A549 (cell line): ENCODE results near the gene DCLK2.

ENCODE experiments used
- BHLHE40 ChIP-seq: IDR thresholded peaks from 2 replicates; pipeline ENCODE4 v1.6.1; 2012; ENCODE audit warnings: low read depth, low read length, inconsistent platforms
- CTCF ChIP-seq: fragments of >200 bp; sonication (Bioruptor Twin); formaldehyde crosslinking; IDR thresholded peaks from 3 replicates; pipeline ENCODE4 v1.5.1; 2016
- HMGXB4 ChIP-seq: fragments of 250-450 bp; sonication (Bioruptor Pico); IDR thresholded peaks from 2 replicates; pipeline ENCODE4 v1.5.0; 2021; ENCODE audit warnings: mild to moderate bottlenecking, moderate library complexity, borderline replicate concordance
- JUN ChIP-seq, 2 experiments: fragments of >200 bp; sonication (Bioruptor Twin); formaldehyde crosslinking; IDR thresholded peaks; 2 replicates in 1 of 2; 3 replicates in 1 of 2; pipeline ENCODE4 v1.6.1; 2016 to 2017
- MAX ChIP-seq: IDR thresholded peaks from 2 replicates; pipeline ENCODE4 v1.6.1; 2012
- MAZ ChIP-seq: fragments of 150-350 bp; IDR thresholded peaks from 2 replicates; pipeline ENCODE4 v1.6.1; 2014; ENCODE audit warnings: antibody characterized with exemption, low read depth, low read length, borderline replicate concordance
- POLR2A ChIP-seq: IDR thresholded peaks from 2 replicates; pipeline ENCODE4 v1.6.1; 2012; ENCODE audit warnings: mild to moderate bottlenecking, low read length
- RARB ChIP-seq: fragments of 250-450 bp; sonication (Bioruptor Pico); IDR thresholded peaks from 2 replicates; pipeline ENCODE4 v1.8.0; 2021; ENCODE audit warnings: mild to moderate bottlenecking, moderate library complexity
- SMC3 ChIP-seq: fragments of >200 bp; sonication (Bioruptor Twin); formaldehyde crosslinking; IDR thresholded peaks from 3 replicates; pipeline ENCODE4 v1.6.1; 2018; ENCODE audit warnings: inconsistent platforms

GRCh38 chr4:150234246-150234645 lies 156.0 kb downstream of the DCLK2 start:
- TF ChIP-seq JUN (IDR thresholded peaks at IDR 0.05): no peak
- TF ChIP-seq RARB (CRISPR knock-in tag): no peak
- TF ChIP-seq HMGXB4 (CRISPR knock-in tag): no peak
- TF ChIP-seq MAX: no peak
- TF ChIP-seq CTCF: no peak
- no peak for TF ChIP-seq SMC3
- no peak for TF ChIP-seq BHLHE40
- no peak for TF ChIP-seq MAZ
- no peak for TF ChIP-seq POLR2A
